SH-SY5Y (cell line): ENCODE measurements around the gene ADK.

Experiments used
- GATA2 ChIP-seq: IDR thresholded peaks from 2 replicates; pipeline ENCODE4 v1.6.1; 2011; ENCODE audit warnings: mild to moderate bottlenecking, low read depth, low read length
- GATA3 ChIP-seq: IDR thresholded peaks from 2 replicates; pipeline ENCODE4 v1.6.1; 2011; ENCODE audit warnings: low read depth, mild to moderate bottlenecking, low read length, moderate library complexity

DNA sequence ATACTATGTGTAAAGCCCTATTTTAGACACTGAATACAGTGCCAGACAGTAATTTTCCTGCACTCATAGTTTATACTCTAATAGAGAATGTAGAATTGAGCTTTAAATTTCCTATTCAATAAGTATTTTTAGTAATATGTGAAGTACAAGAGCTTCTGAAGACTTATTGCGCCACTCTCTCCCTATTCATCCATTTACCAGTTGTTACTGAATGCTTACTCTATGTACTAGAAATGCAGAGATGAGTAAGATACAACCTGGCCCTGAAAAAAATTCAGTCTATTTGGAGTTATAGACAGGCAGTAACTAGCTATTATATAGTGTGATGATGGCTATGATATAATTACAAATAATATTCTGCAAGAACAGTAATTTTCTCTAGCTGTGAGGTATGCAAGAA lies 98.8 kb downstream of the ADK start:
- no peak for TF ChIP-seq GATA2
- TF ChIP-seq GATA3 = no peak
